ENCODE data around the gene SPACA7. TPM values are rescaled to one million over a fixed set of nuclear protein-coding genes. Genes with fewer than 3 reads are reported as not detected.
"Not testable (repeated sequence)": the region's sequence is repeated elsewhere in the genome, so short reads cannot be mapped to it uniquely, and the experiment has no call there.

The SPACA7 gene
- total RNA-seq, 1 donor from 2014 or later: not detected

DNA sequence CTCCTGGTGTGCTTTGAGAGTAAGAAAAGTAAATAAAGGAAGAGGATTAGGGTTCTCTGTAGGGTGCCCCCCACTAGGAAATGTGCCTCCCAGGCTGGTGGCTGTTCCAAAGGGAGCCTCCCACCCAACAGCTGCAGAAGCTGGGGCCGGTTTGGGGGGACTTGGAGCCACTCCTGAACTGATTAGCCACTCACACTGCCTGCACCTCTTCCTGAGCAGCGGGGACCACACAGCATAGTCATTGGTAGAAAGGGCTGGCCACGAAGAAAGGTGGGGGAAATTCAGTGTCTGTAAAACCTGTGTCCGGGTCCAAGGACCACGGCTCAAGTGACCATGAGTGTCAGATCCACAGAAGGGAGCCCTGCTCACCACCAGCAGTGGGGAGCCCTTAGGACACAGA lies 55.6 kb downstream of the SPACA7 start:
- TF ChIP-seq, protein P1, sequence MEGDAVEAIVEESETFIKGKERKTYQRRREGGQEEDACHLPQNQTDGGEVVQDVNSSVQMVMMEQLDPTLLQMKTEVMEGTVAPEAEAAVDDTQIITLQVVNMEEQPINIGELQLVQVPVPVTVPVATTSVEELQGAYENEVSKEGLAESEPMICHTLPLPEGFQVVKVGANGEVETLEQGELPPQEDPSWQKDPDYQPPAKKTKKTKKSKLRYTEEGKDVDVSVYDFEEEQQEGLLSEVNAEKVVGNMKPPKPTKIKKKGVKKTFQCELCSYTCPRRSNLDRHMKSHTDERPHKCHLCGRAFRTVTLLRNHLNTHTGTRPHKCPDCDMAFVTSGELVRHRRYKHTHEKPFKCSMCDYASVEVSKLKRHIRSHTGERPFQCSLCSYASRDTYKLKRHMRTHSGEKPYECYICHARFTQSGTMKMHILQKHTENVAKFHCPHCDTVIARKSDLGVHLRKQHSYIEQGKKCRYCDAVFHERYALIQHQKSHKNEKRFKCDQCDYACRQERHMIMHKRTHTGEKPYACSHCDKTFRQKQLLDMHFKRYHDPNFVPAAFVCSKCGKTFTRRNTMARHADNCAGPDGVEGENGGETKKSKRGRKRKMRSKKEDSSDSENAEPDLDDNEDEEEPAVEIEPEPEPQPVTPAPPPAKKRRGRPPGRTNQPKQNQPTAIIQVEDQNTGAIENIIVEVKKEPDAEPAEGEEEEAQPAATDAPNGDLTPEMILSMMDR (conservative IDR thresholded peaks at IDR 0.05): no peak
- H3K27ac Mint-ChIP-seq: no peak overlapping the region
- H3K36me3 Mint-ChIP-seq: no peaks in the 10 kb centered on the region
- H3K4me3 Mint-ChIP-seq: no peak overlapping the region
- peak; percentile 53 for DNase-seq (ENCODE audit: extremely low spot score, unreplicated experiment)
- H3K27me3 Mint-ChIP-seq: peaks cover 31% of the 10 kb centered on the region
- peaks cover 4% of the 10 kb centered on the region for H3K9me3 Mint-ChIP-seq
- no peaks in the 10 kb centered on the region for H3K4me1 Mint-ChIP-seq (ENCODE audit: unreplicated experiment)

DNA sequence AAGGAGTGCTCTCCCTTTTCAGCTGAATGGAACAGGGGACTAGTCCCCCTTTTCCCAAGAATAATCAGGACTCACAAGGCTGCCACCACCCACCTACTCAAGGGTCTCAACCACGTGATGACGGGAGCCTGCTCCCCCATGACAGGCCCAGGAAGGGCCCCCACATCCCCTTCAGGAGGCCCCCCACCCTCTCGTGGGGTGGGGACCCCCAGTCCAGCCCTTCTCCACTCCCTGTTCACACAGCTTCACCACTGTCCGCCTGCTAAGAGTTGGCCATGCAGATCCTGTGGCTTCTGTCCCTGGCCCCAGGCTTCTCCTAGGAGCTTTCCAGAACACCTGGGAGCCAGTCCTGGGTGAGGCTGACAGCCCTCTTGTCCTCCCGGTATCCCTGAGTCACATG lies 56.6 kb downstream of the SPACA7 start:
- not testable (repeated sequence) for H3K36me3 Mint-ChIP-seq; H3K4me3 Mint-ChIP-seq; H3K27ac Mint-ChIP-seq; H3K9me3 Mint-ChIP-seq; H3K4me1 Mint-ChIP-seq (ENCODE audit: unreplicated experiment)
- peaks cover 27% of the 10 kb centered on the region for H3K27me3 Mint-ChIP-seq
- DNase-seq (ENCODE audit: extremely low spot score, unreplicated experiment): peak; percentile 51

DNA sequence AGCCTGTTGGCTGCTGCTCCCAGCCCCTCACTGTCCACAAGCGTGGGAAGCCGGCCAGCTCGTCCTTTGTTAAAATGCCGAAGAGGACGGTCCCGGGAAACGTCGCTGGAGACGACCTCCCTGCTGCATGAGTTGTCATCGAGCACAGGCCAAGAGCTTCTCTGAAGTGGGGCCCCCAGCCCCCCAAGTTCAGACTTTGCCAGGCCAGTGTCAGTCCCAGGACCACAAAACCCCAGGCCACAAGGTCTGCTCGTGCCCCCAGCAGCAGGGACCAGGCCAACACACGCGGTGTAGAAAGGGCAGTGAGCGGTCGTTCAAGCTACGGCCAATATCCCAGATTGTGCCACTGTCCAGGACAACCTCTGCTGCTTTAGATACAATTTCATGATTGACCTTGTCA lies 57.4 kb downstream of the SPACA7 start:
- H3K36me3 Mint-ChIP-seq; H3K4me3 Mint-ChIP-seq; H3K9me3 Mint-ChIP-seq; H3K27ac Mint-ChIP-seq; H3K4me1 Mint-ChIP-seq (ENCODE audit: unreplicated experiment): not testable (repeated sequence)
- DNase-seq (ENCODE audit: extremely low spot score, unreplicated experiment): peak; percentile 52
- peaks cover 23% of the 10 kb centered on the region for H3K27me3 Mint-ChIP-seq

DNA sequence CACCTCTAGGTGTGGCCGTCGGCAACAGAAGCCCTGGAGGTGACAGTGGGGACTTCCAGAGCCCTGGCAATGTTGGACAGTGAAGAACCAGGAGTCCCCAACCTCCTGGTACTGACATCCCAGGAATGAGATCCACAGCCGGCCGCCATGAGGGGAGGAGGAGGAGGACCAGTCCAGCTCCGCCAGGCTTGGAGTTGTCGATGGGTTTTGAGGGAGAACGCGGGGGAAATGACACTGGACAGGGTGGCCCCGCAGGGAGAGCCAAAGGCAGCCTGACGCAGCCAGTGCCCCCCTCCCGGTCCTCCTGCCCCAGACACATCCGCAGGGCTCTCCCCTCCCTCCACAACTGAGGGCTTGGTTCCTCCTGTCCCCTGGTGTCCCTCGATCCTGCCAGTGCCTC lies 57.9 kb downstream of the SPACA7 start:
- DNase-seq (ENCODE audit: extremely low spot score, unreplicated experiment): peak; percentile 65
- TF ChIP-seq, protein P1 (conservative IDR thresholded peaks at IDR 0.05): no peak
- Mint-ChIP-seq H3K36me3 (no peaks in the 10 kb centered on the region), H3K9me3 (peaks cover 6% of the 10 kb centered on the region), H3K4me1 (ENCODE audit: unreplicated experiment) (no peaks in the 10 kb centered on the region), H3K4me3 (no peak overlapping the region), H3K27ac (no peak overlapping the region), H3K27me3 (peaks cover 23% of the 10 kb centered on the region)

DNA sequence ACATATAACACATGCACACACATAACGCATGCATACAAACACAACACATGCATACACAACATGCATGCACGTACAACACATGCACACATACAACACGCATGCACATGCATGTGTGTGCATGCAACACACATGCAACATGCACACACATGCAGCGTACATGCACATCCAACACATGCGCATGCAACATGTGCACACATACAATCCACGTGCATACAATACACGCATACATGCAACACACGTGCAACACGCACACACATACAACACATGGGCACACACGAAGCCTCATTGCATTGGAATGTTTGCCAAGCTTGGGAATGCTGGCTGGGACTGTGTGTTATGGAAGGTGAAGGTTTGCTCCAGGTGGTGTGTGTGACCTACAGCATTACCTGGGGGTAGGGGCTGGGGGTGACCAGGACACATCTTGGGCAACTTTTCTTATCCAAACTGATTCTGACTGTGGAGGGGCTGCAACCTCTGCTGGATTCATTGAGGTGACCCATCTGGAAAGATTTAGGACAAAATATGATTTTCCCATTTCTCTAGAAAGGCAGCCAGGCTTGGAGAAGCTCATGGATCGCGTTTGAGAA lies 58.9 kb downstream of the SPACA7 start:
- no peak overlapping the region for H3K27ac Mint-ChIP-seq
- TF ChIP-seq, protein P1 (conservative IDR thresholded peaks at IDR 0.05): no peak
- H3K9me3 Mint-ChIP-seq: peaks cover 6% of the 10 kb centered on the region
- no peak overlapping the region for H3K4me3 Mint-ChIP-seq
- DNase-seq (ENCODE audit: extremely low spot score, unreplicated experiment): no peak
- H3K4me1 Mint-ChIP-seq (ENCODE audit: unreplicated experiment): no peaks in the 10 kb centered on the region
- peaks cover 29% of the 10 kb centered on the region for H3K27me3 Mint-ChIP-seq
- H3K36me3 Mint-ChIP-seq: no peaks in the 10 kb centered on the region

DNA sequence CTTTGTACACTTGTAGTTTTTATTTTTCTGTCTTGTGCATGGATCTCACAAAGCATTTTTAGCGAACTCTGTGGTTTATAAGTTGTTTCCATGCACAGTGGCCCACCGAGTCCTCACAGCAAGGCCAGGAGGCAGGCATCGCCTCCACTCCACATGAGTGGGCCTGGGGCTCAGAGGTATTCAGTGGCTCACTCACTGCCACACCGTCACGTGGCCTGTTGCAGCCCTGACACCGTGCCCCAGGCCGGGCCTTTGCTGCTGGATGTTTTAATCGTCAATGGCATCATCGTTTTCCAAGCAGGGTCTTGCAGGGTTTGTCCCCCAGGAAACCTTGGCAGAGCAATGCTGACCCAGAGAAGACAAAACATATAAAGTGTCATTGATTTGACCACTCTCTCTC lies 59.8 kb downstream of the SPACA7 start:
- Mint-ChIP-seq H3K9me3 (peaks cover 6% of the 10 kb centered on the region), H3K27ac (no peak overlapping the region), H3K36me3 (no peaks in the 10 kb centered on the region), H3K4me3 (no peak overlapping the region), H3K4me1 (ENCODE audit: unreplicated experiment) (no peaks in the 10 kb centered on the region), H3K27me3 (peaks cover 33% of the 10 kb centered on the region)
- TF ChIP-seq, protein P1 (conservative IDR thresholded peaks at IDR 0.05): no peak
- no peak for DNase-seq (ENCODE audit: extremely low spot score, unreplicated experiment)

DNA sequence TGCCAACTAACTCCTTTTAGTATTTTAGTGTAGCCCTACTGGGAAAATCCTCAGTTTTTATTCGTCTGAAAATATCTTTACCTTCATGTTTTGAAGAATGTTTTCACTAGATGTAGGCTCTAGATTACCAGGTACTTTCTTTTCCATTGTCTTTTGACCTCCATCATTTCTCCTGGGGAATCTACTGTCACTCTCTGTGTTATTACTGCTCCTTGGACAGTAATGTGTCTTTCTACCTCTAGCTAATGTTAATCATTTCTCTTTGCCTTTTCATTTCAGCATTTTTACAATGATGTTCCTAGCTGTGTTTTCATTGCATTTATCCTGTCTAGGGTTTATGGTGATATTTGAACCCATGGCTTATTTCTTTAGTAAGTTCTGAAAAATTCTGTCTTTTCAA lies 61.9 kb downstream of the SPACA7 start:
- Mint-ChIP-seq H3K27me3 (peaks cover 28% of the 10 kb centered on the region), H3K36me3 (no peaks in the 10 kb centered on the region), H3K4me1 (ENCODE audit: unreplicated experiment) (no peaks in the 10 kb centered on the region), H3K9me3 (peaks cover 6% of the 10 kb centered on the region), H3K4me3 (no peak overlapping the region), H3K27ac (no peak overlapping the region)
- TF ChIP-seq, protein P1 (conservative IDR thresholded peaks at IDR 0.05): no peak
- DNase-seq (ENCODE audit: extremely low spot score, unreplicated experiment): no peak
